COLO668 (cell line): ENCODE data around the gene MEGF11.
"Not testable (repeated sequence)": the region's sequence is repeated elsewhere in the genome, so short reads cannot be mapped to it uniquely, and the experiment has no call there.

Experiments used
- DNase-seq: peaks from one replicate; lab custom pipeline; 2025; ENCODE audit not compliant: unreplicated experiment; lab: John Stamatoyannopoulos, UW

MEGF11 gene

DNA sequence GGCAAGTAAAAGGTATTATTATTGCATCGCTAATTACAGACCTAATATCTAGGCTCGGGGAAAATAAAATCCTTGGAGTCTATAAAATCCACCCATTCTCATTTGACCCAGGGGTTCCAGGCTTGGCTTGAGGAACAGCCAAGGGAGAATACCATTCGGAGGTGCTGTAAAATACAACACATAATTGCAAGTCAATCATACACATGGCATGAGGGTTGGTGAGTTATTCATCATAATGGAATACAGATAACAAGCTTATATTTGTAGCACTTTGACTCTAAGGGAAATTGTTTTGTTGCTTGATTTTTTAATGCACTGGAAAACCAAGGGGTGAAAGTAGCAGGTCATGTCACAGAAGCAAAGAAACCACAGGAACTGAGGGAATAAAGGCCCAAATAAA lies 23.0 kb upstream of the MEGF11 start:
- no peak for DNase-seq

GRCh38 chr15:66275352-66275751 lies 21.8 kb upstream of the MEGF11 start:
- DNase-seq = no peak

- no peak for DNase-seq
These were observed 17.4 kb upstream of the MEGF11 start for GRCh38 chr15:66270932-66271331.

GRCh38 chr15:66269326-66270090 lies 16.0 kb upstream of the MEGF11 start:
- no peak for DNase-seq

DNA sequence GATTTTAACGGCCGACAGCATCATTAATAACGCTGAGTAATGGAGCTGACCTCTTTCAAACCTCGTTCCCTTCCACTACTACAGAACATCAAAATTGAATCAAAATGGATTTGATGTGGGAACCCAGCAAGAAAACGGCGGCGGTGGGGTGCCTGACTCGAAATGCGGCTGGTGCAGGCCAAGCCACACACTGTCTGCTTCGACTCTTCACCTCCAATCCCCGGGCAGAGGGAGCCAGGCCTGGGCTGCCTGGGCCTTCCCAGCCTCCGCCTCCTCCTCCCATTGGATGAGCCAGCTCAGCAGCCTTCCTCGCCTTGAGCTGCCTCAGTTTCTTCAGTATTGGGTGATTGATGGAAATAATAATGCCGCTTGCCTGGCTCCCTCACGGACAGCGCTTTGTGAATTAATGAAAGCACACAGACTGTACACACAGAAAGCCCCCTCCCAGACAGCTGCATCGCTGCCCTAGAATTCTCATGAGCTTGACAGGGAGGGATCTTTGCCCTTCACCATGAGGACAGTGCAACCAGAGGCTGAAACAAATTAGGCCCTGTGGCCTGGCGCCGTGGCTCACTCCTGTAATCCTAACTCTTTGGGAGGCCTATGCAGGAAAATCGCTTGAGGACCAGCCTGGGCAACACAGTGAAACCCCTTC lies 11.4 kb upstream of the MEGF11 start:
- no peak for DNase-seq

- DNase-seq = not testable (repeated sequence)
These were observed 9.3 kb upstream of the MEGF11 start for GRCh38 chr15:66262837-66263236.

GRCh38 chr15:66261056-66261455 lies 7.5 kb upstream of the MEGF11 start:
- no peak for DNase-seq

DNA sequence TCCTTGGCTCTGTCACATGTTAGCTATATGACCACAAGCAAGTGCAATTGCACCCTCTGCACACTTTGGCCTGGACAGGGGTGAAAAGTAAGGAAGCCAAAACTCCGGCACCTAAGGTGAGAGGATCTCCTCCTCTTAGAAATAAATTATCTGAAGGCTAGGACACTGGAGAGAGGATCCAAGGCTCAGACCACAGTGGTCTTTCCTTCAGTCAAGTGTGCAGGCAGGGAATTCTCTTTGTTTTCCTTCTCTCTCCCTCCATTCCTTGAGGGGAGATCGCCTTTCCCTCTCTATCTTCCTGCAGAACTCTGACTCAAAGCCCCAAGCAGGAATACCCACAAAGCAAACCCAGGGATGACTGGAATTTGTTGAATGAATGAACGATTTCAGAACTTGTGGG lies 3.1 kb upstream of the MEGF11 start:
- no peak for DNase-seq

- DNase-seq = no peak
These were observed 1.6 kb upstream of the MEGF11 start for GRCh38 chr15:66254951-66255676.

GRCh38 chr15:66254089-66254950 lies 770 bp upstream of the MEGF11 start:
- no peak for DNase-seq

DNA sequence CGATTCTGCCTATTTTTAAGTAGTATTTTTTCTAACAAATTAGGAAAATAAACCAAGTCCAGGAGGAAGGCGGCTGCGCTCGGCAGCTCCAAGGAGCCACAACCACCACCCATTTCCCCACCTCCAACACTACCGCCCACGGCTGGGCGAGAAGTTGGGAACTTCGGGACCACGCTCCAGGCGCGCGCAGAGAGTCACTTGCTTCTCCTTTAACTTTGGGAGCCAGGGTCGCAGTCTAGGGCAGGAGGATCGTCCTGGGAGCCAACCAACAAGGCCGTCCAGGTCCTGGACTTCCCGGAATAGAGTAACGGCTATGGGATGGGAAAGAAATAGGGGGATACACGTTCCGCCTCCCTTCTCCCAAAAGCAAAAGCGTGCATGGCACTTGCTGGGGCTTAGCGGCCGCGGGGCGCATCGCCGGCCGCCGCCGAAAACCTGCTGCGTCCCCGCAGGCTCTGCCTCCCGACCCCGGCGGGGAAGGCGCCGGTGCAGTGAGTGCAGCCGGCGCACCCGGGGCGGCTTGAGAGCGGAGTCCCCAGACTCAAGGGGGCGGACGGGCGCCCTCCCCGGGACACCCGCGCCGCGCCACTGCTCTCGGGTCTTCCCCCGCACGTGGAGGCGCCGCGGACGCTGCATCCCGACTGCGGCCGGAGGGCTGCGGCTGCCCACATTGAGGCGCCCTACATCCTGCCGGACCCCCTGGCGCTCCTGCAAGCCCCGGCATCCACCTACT lies 699 bp downstream of the MEGF11 start:
- peak; percentile 59 for DNase-seq

- peak; percentile 85 for DNase-seq
These were observed 1.5 kb downstream of the MEGF11 start for GRCh38 chr15:66251790-66252684.

GRCh38 chr15:66251065-66251789 lies 2.3 kb downstream of the MEGF11 start:
- DNase-seq = no peak

DNA sequence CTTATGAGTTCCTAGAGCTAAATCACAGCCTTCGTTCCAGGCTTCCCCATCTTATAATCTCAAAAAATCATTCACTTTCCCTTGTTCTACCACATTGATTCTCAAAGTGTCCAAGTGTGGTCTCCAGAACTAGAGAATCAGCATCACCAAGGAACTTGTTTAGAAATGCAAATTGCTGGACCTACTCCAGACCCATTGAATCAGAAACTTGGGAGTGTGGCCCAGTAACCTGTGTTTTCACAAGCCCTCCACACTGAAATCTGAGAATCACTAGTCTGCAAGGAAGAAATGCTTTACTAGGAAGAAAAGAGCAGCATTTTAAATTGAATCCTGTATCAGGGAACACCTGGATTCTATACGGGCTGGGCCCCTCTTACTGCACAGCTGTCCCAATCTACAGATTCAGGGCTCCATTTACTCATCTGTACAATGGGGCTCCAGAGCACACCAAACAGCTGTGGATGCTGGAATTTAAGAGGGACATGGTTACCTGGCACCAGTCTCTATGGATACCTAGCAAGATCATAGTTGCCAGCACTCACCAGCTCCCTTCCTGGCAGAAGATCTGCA lies 3.9 kb downstream of the MEGF11 start:
- no peak for DNase-seq

DNA sequence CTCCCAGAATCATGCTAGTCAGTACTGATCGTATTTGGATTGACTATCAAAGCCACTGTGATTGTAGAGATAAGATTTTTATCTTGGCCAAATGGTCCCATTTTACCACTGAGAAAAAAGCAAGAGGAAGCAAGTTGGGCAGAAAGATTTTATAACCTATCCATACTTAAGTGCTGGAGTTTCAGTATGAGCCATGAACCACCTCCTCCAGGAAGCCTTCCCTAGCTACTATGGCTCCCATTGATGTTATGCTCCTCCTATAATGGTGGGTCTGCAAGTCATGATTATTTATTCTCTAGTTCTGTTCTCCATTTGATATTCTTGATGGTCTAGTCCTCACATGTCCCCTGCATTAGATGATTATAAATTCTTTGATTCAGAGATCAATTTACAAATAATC lies 6.6 kb downstream of the MEGF11 start:
- no peak for DNase-seq

DNA sequence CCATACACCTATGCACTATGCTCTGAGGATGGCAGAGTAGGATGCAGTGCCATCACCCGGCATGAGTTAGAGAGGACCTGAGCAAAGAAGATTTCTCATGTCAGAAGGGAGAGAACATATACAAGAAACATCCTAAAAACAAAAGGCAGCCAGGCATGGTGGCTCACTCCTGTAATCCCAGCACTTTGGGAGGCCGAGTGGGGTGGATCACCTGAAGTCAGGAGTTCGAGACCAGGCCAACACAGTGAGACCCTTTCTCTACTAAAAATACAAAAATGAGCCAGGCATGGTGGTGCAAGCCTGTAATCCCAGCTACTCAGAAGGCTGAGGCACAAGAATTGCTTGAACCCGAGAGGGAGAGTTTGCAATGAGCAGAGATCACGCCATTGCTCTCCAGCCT lies 7.7 kb downstream of the MEGF11 start:
- DNase-seq = not testable (repeated sequence)

DNA sequence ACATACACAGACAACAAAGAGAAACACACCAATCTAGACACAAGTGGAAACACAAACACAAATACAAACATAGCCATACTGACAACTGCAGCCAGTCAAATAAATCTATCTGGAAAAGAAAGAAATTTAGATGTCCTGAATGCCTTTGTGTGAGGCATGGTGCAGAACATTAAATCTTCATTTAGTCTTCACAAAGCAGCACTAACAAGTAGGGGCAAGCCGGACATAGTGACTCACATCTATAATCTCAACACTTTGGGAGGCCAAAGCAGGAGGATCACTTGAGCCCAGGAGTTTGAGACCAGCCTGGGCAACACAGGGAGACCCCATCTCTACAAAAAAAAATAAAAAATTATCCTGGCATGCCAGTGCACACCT lies 11.7 kb downstream of the MEGF11 start:
- no peak for DNase-seq

- DNase-seq = no peak
These were observed 12.3 kb downstream of the MEGF11 start for GRCh38 chr15:66241087-66241907.
